Left lung (tissue), 10 donors: ENCODE measurements around the gene MS4A4E. TPM values are rescaled to one million over a fixed set of nuclear protein-coding genes. Genes with fewer than 3 reads are reported as not detected.
"Not testable (repeated sequence)": the region's sequence is repeated elsewhere in the genome, so short reads cannot be mapped to it uniquely, and the experiment has no call there.

ENCODE experiments used
- ATAC-seq: fragments of 200-7000 bp; cut with Tn5 transposase; one replicate; pipeline ENCODE4 v1.9.1; 2020; ENCODE audit warnings: moderate library complexity
- DNase-seq, 4 donors: peaks; one replicate each; pipeline ENCODE4 v3.0.0-alpha.2; 2013 to 2020
- H3K27ac ChIP-seq, 2 donors: fragments of 200-600 bp; sonication (generic) in 1 of 2; one replicate each; pipeline versions ENCODE4 v1.5.0 to v1.8.0; 2020 to 2021
- H3K27me3 ChIP-seq, 2 donors: fragments of 200-600 bp; sonication (generic) in 1 of 2; one replicate each; pipeline versions ENCODE4 v1.5.0 to v1.8.0; 2020 to 2021
- H3K36me3 ChIP-seq, 2 donors: fragments of 200-600 bp; sonication (generic) in 1 of 2; one replicate each; pipeline versions ENCODE4 v1.5.0 to v1.8.0; 2020 to 2021
- H3K4me1 ChIP-seq, 2 donors: fragments of 200-600 bp; one replicate each; pipeline ENCODE4 v1.8.0; 2021
- H3K4me3 ChIP-seq, 2 donors: fragments of 200-600 bp; sonication (generic) in 1 of 2; one replicate each; pipeline versions ENCODE4 v1.5.0 to v1.8.0; 2020 to 2021; ENCODE audit warnings: mild to moderate bottlenecking in 1 of 2
- H3K9me3 ChIP-seq, 2 donors: fragments of 200-600 bp; sonication (generic) in 1 of 2; one replicate each; pipeline versions ENCODE4 v1.5.0 to v1.8.0; 2020 to 2021
- CTCF ChIP-seq, 2 donors: fragments of 200-600 bp; sonication (generic) in 1 of 2; IDR thresholded peaks; one replicate each; pipeline versions ENCODE4 v1.5.0 to v1.8.0; 2021; ENCODE audit warnings: antibody characterized with exemption in 2 of 2
- intact Hi-C, 2 donors: fragments of 100-400 bp; cut with DNase I; formaldehyde crosslinking; loops; one replicate each; pipeline versions ENCODE4 v1.11.2 to v1.14.2; 2022
- polyA plus RNA-seq, 6 donors: library from polyadenylated mRNA; unstranded; fragments of 120-200 nt; gene quantifications; one replicate each; pipeline ENCODE4 v1.2.1, GENCODE V29; 2013; ENCODE audit not compliant: insufficient read length in 6 of 6
- total RNA-seq, 2 donors: library from RNA; stranded (reverse); fragmentation: NEBNext Ultra II Directional; extraction: Animal tissue kit (Norgen Biotek cat#: 25700); gene quantifications; one replicate each; pipeline ENCODE4 v1.2.1, GENCODE V29; 2021
- donor health status: DM: no; HTN: yes; CAD: no.
- donor health status: DM: no; HTN: no; CAD: no.

Gene MS4A4E
- total and polyA plus RNA-seq, 8 donors = 1.2 to 3.0 (median 2.1) TPM

GRCh38 chr11:60197442-60197841 lies 45.5 kb downstream of the MS4A4E start:
- Histone ChIP-seq H3K27ac (no peak overlapping the region), H3K4me3 (no peak overlapping the region), H3K27me3 (no peaks in the 10 kb centered on the region), H3K36me3 (no peaks in the 10 kb centered on the region), H3K9me3 (peaks cover 0 to 6% of the 10 kb centered on the region in 2 donors), H3K4me1 (peaks cover 0 to 13% of the 10 kb centered on the region in 2 donors)
- DNase-seq (no peak), ATAC-seq (no peak)
- TF ChIP-seq CTCF (IDR thresholded peaks at IDR 0.05) = no peak
- intact Hi-C loops = no loop called here

GRCh38 chr11:60195923-60196368 lies 47.0 kb downstream of the MS4A4E start:
- peaks cover 0 to 13% of the 10 kb centered on the region in 2 donors for H3K4me1 ChIP-seq
- no peaks in the 10 kb centered on the region for H3K36me3 ChIP-seq
- DNase-seq = no peak
- H3K4me3 ChIP-seq = no peak overlapping the region
- intact Hi-C loops = no loop called here
- no peak for ATAC-seq
- peak overlapping the region; percentile 17 to 58 for H3K27ac ChIP-seq
- no peaks in the 10 kb centered on the region for H3K27me3 ChIP-seq
- H3K9me3 ChIP-seq = peaks cover 0 to 11% of the 10 kb centered on the region in 2 donors
- TF ChIP-seq CTCF (IDR thresholded peaks at IDR 0.05) = no peak

GRCh38 chr11:60194511-60194910 lies 48.4 kb downstream of the MS4A4E start:
- intact Hi-C loops = no loop called here
- no peak for TF ChIP-seq CTCF (IDR thresholded peaks at IDR 0.05)
- ATAC-seq (no peak), DNase-seq (no peak)
- Histone ChIP-seq H3K9me3 (peaks cover 0 to 11% of the 10 kb centered on the region in 2 donors), H3K4me1 (peaks cover 0 to 13% of the 10 kb centered on the region in 2 donors), H3K27ac (peak overlapping the region in 1 of 2 donors; percentile 43), H3K4me3 (no peak overlapping the region), H3K27me3 (no peaks in the 10 kb centered on the region), H3K36me3 (no peaks in the 10 kb centered on the region)

GRCh38 chr11:60193687-60194433 lies 49.1 kb downstream of the MS4A4E start:
- Histone ChIP-seq H3K27me3 (no peaks in the 10 kb centered on the region), H3K4me3 (no peak overlapping the region), H3K4me1 (peaks cover 0 to 14% of the 10 kb centered on the region in 2 donors), H3K27ac (peak overlapping the region in 1 of 2 donors; percentile 43), H3K9me3 (peaks cover 0 to 11% of the 10 kb centered on the region in 2 donors), H3K36me3 (no peaks in the 10 kb centered on the region)
- intact Hi-C loops = no loop called here
- DNase-seq = no peak
- peak; percentile 93 for ATAC-seq
- TF ChIP-seq CTCF (IDR thresholded peaks at IDR 0.05) = peak; percentile 60 to 79

GRCh38 chr11:60192564-60192963 lies 50.4 kb downstream of the MS4A4E start:
- H3K27me3 ChIP-seq, DNase-seq, ATAC-seq, H3K4me3 ChIP-seq, H3K27ac ChIP-seq, H3K36me3 ChIP-seq, intact Hi-C loops: not testable (repeated sequence)
- Histone ChIP-seq H3K9me3 (peaks cover 0 to 11% of the 10 kb centered on the region in 2 donors), H3K4me1 (peaks cover 0 to 19% of the 10 kb centered on the region in 2 donors)

GRCh38 chr11:60188481-60188880 lies 54.5 kb downstream of the MS4A4E start:
- H3K27me3 ChIP-seq, intact Hi-C loops, H3K36me3 ChIP-seq, ATAC-seq, DNase-seq, H3K4me3 ChIP-seq: not testable (repeated sequence)
- Histone ChIP-seq H3K9me3 (peaks cover 0 to 11% of the 10 kb centered on the region in 2 donors), H3K4me1 (peaks cover 0 to 24% of the 10 kb centered on the region in 2 donors), H3K27ac (peak overlapping the region in 1 of 2 donors; percentile 53)

- H3K4me3 ChIP-seq, H3K9me3 ChIP-seq, ATAC-seq, intact Hi-C loops, DNase-seq, H3K36me3 ChIP-seq, H3K27me3 ChIP-seq: not testable (repeated sequence)
- Histone ChIP-seq H3K4me1 (peaks cover 0 to 24% of the 10 kb centered on the region in 2 donors), H3K27ac (peak overlapping the region in 1 of 2 donors; percentile 90)
Measured at GRCh38 chr11:60186128-60186527, 56.8 kb downstream of the MS4A4E start.

- peaks cover 0 to 24% of the 10 kb centered on the region in 2 donors for H3K4me1 ChIP-seq
- H3K9me3 ChIP-seq, H3K36me3 ChIP-seq, DNase-seq, intact Hi-C loops, ATAC-seq, H3K27me3 ChIP-seq, H3K4me3 ChIP-seq: not testable (repeated sequence)
- H3K27ac ChIP-seq = peak overlapping the region in 1 of 2 donors; percentile 90
Measured at GRCh38 chr11:60185512-60185827, 57.5 kb downstream of the MS4A4E start.
